ENCODE results near the gene SON. TPM values are rescaled to one million over a fixed set of nuclear protein-coding genes. Genes with fewer than 3 reads are reported as not detected.
"Not testable (repeated sequence)": the region's sequence is repeated elsewhere in the genome, so short reads cannot be mapped to it uniquely, and the experiment has no call there.

The SON gene
- total RNA-seq, 6 experiments from 2014 or later: 86.7 to 212 (median 113) TPM

- Histone ChIP-seq H3K4me1 (no peaks in the 10 kb centered on the region), H3K36me3 (peaks cover 0 to 57% (median 10%) of the 10 kb centered on the region in 4 donors), H3K9me3 (no peaks in the 10 kb centered on the region), H3K27ac (no peak overlapping the region), H3K27me3 (no peaks in the 10 kb centered on the region), H3K4me3 (no peak overlapping the region)
- TF ChIP-seq, protein P1, sequence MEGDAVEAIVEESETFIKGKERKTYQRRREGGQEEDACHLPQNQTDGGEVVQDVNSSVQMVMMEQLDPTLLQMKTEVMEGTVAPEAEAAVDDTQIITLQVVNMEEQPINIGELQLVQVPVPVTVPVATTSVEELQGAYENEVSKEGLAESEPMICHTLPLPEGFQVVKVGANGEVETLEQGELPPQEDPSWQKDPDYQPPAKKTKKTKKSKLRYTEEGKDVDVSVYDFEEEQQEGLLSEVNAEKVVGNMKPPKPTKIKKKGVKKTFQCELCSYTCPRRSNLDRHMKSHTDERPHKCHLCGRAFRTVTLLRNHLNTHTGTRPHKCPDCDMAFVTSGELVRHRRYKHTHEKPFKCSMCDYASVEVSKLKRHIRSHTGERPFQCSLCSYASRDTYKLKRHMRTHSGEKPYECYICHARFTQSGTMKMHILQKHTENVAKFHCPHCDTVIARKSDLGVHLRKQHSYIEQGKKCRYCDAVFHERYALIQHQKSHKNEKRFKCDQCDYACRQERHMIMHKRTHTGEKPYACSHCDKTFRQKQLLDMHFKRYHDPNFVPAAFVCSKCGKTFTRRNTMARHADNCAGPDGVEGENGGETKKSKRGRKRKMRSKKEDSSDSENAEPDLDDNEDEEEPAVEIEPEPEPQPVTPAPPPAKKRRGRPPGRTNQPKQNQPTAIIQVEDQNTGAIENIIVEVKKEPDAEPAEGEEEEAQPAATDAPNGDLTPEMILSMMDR (IDR thresholded peaks at IDR 0.05): no peak
- 86% methylated on average over 4 of the region's 8 CpGs for WGBS (ENCODE audit: insufficient coverage, low coverage, low lambda C conversion rate, missing lambda C conversion rate)
- intact Hi-C loops (cut with DNase I): no loop called here
- DNase-seq (no peak), ATAC-seq (no peak)
These were observed 37.0 kb upstream of the SON start for GRCh38 chr21:33505833-33506232.

DNA sequence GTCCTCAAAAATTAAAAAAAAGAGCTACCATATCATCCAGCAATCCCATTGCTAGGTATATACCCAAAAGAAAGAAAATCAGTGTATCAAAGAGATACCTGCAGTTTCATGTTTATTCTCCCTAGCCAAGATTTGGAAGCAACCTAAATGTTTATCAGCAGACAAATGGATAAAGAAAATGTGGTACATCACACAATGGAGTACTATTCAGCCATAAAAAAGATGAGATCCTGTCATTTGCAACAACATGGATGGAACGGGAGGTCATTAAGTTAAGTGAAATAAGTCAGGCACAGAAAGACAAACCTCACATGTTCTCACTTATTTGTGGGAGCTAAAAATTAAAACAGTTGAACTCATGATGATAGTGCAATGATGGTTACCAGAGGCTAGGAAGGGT is 35.8 kb upstream of the SON start:
- H3K27me3 ChIP-seq; H3K27ac ChIP-seq; ATAC-seq; DNase-seq; intact Hi-C loops (cut with DNase I); H3K4me3 ChIP-seq; H3K4me1 ChIP-seq; H3K9me3 ChIP-seq: not testable (repeated sequence)
- 92% methylated on average over 1 of the region's 1 CpG for WGBS (ENCODE audit: insufficient coverage, low coverage, low lambda C conversion rate, missing lambda C conversion rate)
- peaks cover 0 to 68% (median 13%) of the 10 kb centered on the region in 4 donors for H3K36me3 ChIP-seq

- Histone ChIP-seq H3K36me3 (peaks cover 0 to 70% (median 23%) of the 10 kb centered on the region in 4 donors), H3K27me3 (no peaks in the 10 kb centered on the region), H3K4me3 (no peak overlapping the region), H3K4me1 (no peaks in the 10 kb centered on the region), H3K27ac (no peak overlapping the region), H3K9me3 (no peaks in the 10 kb centered on the region)
- intact Hi-C loops (cut with DNase I): no loop called here
- TF ChIP-seq, protein P1 (IDR thresholded peaks at IDR 0.05): no peak
- TF ChIP-seq POLR2A (IDR thresholded peaks at IDR 0.05): no peak
- 87% methylated on average over 7 of the region's 8 CpGs for WGBS (ENCODE audit: insufficient coverage, low coverage, low lambda C conversion rate, missing lambda C conversion rate)
- ATAC-seq (no peak), DNase-seq (no peak)
These were observed 32.0 kb upstream of the SON start for GRCh38 chr21:33510826-33511225.

- TF ChIP-seq, protein P1 (IDR thresholded peaks at IDR 0.05): no peak
- TF ChIP-seq POLR2A (IDR thresholded peaks at IDR 0.05): no peak
- H3K27me3 ChIP-seq: no peaks in the 10 kb centered on the region
- H3K27ac ChIP-seq: no peak overlapping the region
- DNase-seq: no peak
- no peak for ATAC-seq
- WGBS (ENCODE audit: insufficient coverage, low coverage, low lambda C conversion rate, missing lambda C conversion rate): 98% methylated on average over 4 of the region's 4 CpGs
- intact Hi-C loops (cut with DNase I): no loop called here
- H3K4me3 ChIP-seq: no peak overlapping the region
- no peaks in the 10 kb centered on the region for H3K4me1 ChIP-seq
- peaks cover 0 to 77% (median 26%) of the 10 kb centered on the region in 4 donors for H3K36me3 ChIP-seq
- no peaks in the 10 kb centered on the region for H3K9me3 ChIP-seq
These were observed 31.2 kb upstream of the SON start for GRCh38 chr21:33511639-33512038.

- peaks cover 0 to 81% (median 27%) of the 10 kb centered on the region in 4 donors for H3K36me3 ChIP-seq
- 87% methylated on average over 3 of the region's 3 CpGs for WGBS (ENCODE audit: insufficient coverage, low coverage, low lambda C conversion rate, missing lambda C conversion rate)
These were observed 30.4 kb upstream of the SON start for GRCh38 chr21:33512481-33512880.

More at GRCh38 chr21:33512481-33512880, 30.4 kb upstream of the SON start:
- TF ChIP-seq, protein P1 (IDR thresholded peaks at IDR 0.05): no peak
- no peak for TF ChIP-seq POLR2A (IDR thresholded peaks at IDR 0.05)
- H3K4me3 ChIP-seq: no peak overlapping the region
- H3K27me3 ChIP-seq: no peaks in the 10 kb centered on the region
- no peaks in the 10 kb centered on the region for H3K9me3 ChIP-seq
- intact Hi-C loops (cut with DNase I): no loop called here
- DNase-seq (no peak), ATAC-seq (no peak)
- H3K4me1 ChIP-seq: no peaks in the 10 kb centered on the region
- H3K27ac ChIP-seq: no peak overlapping the region

All from right lobe of liver (tissue), 6 donors.